Measurements from ENCODE around the gene CELF2. TPM values are rescaled to one million over a fixed set of nuclear protein-coding genes. Genes with fewer than 3 reads are reported as not detected.

Gene CELF2
- total RNA-seq, 1 donor from 2014 or later, result 71.2 TPM

DNA sequence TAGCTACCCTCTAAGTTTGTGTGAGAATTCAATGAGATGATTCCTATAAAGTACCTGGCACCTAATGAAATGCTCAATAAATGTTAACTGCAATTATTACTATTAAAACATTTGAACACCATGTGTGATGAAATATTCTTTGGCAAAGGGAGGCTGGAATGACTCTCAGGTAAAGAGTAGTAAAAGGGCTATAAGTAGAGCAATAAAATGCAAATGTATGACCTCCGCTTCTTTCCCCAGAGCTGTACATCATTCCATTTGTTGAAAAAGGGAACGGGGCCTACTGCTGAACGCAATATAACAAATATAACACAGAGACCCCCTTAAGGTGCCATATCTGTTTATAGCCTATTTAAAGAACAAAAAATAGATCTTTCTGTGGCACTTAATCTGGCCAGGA is 27.8 kb downstream of the CELF2 start:
- no peak for ATAC-seq
- no peak for DNase-seq (ENCODE audit: missing footprints)
- intact Hi-C loops (cut with DNase I), result loop anchor here (5.0 kb wide), 3 partner anchors 102 to 217 kb away; no protein-coding TSS in a partner anchor

DNA sequence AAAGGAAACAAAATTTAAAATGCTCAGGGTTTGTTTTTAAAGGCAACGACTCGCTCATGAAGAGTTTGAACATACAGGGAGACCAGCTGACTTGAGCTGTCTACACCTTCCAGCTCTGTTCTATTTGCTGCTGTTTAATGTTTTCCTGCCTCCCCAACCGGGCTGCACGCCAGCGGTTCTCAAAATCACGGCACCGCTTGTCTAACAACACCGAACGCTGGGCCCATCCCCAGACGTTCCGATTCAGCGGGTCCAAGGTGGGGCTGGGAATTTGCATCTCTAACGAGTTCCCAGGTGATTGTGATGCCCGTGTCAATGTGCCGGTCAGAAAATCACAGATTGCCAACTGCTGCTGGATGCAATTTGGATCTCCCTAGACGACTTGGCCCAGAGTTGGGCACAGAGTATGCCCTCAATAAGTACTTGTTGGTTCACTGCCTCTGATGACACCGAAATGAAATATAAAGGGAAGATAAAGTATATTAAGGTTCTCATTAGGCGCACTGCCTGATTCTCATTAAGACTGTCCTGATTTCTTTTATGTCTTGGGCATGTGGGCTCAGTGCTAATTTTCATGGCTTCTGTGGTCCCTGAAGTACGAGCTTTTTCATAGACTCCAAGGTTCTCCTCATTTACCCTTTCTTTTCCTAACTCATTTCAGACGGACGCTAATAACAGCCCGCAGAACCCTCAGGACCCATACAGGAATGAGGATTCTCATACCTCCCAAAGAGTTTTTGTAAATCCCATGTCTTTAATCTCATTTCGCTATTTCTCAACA is 28.5 kb downstream of the CELF2 start:
- DNase-seq (ENCODE audit: missing footprints), result peak; percentile 91
- intact Hi-C loops (cut with DNase I), result loop anchor here (2.0 to 5.0 kb wide), 4 partner anchors 27 to 216 kb away; no protein-coding TSS in a partner anchor
- ATAC-seq, result peak; percentile 82

DNA sequence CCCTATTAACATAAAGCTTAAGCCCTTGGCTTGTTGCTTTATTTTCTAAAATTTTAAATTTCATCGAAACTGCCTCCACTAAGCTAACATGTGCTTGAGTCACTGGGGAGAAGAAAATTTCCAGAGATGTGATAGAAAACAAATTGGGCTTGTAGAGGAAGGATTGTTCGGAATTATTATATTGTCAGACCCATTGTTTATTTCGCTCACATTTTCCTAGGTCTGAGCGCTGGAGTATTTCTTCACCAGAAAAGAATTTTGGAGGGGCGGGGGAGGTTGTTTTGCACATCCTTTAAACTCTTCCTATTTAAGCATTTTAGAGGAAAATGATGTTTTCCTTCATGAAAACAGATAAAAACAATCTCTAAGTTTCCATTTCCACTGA is 29.1 kb downstream of the CELF2 start:
- intact Hi-C loops (cut with DNase I), result loop anchor here (2.0 to 5.0 kb wide), 4 partner anchors 28 to 216 kb away; no protein-coding TSS in a partner anchor
- peak; percentile 5 for ATAC-seq
- no peak for DNase-seq (ENCODE audit: missing footprints)

DNA sequence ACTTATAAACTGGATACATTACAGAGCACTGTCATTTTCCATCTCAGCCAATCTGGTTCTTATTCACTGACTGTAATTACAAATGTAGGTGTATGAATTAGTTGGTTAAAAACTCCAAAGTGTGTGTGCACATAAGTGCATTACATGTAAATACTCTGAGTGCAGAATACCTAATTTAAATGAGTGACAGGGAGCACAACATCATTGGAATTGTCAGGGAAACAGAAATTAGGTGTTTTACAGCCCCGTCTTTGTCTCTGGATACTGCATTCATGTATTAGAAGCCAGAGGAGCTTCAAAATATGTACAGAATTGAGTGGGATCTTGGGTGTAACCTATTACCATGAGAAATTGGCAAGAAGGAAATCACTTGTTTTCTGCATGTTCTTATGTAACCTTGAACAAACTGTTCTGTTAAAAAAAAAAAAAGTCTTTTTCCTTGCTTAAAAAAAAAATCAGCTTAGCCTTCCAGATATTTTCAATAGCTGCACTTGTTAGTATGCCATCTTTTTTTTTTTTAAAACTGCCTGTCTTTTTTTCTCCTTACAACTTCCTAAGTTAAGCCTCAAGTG is 31.1 kb downstream of the CELF2 start:
- no peak for DNase-seq (ENCODE audit: missing footprints)
- intact Hi-C loops (cut with DNase I), result loop anchor here (5.0 kb wide), 3 partner anchors 99 to 214 kb away; no protein-coding TSS in a partner anchor
- ATAC-seq, result peak; percentile 49

DNA sequence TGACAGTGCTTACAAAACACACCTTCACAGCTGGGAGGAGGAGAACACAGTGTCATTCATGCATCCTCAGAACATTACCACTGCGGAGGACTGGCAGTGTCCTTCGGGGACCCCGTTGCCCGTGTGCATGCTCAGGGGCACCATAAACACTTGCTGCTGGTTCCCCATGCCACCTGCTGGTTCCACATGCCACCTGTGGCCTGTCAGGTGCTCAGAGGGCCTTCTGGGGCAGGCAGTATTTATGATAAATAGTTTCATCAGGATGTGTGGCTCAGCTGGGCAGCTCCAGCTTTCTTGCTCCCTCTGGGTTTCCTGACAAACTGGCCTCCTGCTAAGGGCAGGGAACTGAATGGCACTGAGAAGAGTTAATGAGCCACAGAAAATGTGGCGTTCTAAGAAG is 32.1 kb downstream of the CELF2 start:
- no peak for ATAC-seq
- intact Hi-C loops (cut with DNase I), result loop anchor here (5.0 kb wide), 3 partner anchors 97 to 212 kb away; no protein-coding TSS in a partner anchor
- DNase-seq (ENCODE audit: missing footprints), result no peak

DNA sequence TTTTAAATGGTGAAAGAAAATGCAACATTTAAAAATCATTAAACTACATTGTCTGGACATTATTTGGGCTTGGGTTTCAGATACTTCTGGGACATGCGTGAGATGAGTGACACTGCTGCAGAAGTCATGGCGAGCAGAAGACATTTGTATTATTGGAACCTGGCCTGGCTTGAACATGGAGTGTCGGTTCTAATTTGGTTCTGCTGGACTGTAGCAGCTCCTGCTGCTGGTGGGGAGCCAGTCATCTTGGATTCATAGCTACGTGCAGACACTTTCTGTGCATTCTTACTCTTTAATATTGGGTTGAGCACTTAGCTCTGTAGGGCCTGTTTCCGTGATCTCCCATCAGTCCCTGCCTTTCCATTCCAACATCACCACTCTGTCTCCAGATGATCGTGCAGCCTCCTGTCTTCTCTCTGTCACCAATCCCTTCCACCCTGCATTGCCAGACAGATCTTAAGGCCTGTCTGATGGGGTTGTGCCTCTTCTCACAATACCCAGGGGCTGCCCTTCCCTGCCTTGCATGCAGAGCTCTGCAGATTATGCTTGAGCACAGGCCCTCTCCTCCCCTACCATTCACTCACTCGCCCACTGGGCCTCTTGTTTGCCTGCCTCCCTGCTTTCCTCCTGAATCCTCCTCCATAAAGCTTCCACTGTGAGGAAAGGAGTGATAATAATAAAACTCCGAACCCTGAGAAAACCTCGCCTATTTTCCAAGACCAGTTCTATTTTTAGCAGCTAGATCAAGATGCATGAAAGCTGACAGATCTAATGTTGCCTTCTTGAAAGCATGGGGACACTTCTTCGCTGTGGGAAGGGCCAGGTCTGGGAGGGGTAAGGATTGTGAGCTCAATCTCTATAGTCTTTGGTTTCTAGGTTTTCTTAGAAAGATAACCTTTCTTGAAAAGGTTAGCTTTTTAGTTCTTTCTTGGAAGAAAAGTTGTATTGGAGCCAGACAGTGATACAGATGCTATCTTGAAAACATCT is 32.9 kb downstream of the CELF2 start:
- DNase-seq (ENCODE audit: missing footprints) (no peak), ATAC-seq (no peak)
- intact Hi-C loops (cut with DNase I), result no loop called here

DNA sequence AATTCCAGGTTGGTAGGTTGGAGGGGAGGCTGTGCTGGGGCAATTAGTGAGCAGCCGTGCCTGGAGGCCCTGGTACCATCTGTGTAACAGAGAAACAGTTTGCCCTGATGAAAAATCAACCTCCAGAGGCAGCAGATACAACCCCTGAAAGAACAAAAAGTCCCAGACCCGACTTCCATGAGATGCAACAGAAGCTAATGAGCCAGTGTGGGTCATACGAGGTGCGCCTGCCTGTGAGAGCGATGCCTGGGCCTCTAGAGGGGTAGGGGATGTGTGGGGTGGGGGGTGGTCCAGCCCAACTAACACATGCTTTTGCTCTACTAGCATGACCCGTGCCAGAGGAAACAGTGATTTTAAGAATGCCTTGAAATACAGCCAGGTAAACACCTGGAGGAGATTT is 39.3 kb downstream of the CELF2 start:
- ATAC-seq, result peak; percentile 54
- intact Hi-C loops (cut with DNase I), result no loop called here
- DNase-seq (ENCODE audit: missing footprints), result no peak

DNA sequence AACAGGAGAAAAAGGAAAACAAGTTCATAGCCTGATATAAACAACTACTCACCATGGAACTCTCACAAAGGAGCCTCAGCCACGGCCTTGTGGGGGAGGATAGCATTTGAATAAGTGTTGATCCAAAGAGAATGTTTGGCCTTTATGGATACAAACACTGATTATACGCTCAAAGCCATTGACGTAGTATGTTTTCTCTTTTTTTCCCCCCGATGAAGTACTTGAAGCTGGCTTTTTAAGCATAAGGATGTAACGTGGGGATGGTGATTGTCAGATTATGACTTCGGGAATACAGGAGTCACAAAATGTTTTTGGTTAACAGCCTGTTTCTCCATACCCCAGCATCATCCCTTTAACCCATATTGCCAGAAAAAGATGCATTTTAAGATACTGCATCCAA is 39.8 kb downstream of the CELF2 start:
- peak; percentile 43 for ATAC-seq
- intact Hi-C loops (cut with DNase I), result no loop called here
- no peak for DNase-seq (ENCODE audit: missing footprints)

DNA sequence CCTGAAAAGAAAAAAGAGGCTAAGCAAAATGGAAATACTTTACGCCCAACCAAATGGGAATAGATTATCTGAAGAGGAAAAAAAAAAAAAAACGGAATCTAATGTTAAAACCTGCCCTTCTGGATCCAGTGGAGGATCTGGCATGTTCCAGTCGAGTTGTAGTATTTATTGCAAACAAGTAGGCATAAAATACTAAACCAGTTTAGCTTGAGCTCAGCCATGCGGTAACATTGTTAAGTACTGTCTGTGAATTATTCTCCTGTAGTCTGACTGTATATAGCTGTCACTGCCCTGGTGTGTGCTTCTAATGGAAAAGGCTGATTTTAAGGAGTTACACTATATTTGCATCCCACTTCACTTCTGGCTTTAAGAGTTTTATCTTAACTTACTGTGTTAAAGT is 40.3 kb downstream of the CELF2 start:
- DNase-seq (ENCODE audit: missing footprints) (no peak), ATAC-seq (no peak)
- intact Hi-C loops (cut with DNase I), result no loop called here

DNA sequence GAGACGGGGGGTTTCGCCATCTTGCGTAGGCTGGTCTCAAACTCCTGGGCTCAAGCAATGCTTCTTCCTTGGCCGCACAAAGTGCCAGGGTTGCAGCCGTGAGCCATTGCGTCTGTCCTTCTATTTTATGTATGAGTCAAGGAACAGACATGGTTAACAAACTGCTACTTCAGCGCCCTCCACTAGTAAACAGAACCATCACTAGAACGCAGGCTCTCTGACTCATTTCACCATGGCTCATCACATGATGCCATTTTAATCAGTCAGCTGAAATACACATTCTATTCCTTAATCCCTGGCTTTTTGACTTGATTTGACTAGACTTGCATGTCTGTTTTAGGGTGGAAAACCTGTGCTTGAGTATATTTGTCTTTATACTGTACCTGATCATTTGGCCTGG is 41.3 kb downstream of the CELF2 start:
- intact Hi-C loops (cut with DNase I), result no loop called here
- no peak for DNase-seq (ENCODE audit: missing footprints)
- no peak for ATAC-seq

DNA sequence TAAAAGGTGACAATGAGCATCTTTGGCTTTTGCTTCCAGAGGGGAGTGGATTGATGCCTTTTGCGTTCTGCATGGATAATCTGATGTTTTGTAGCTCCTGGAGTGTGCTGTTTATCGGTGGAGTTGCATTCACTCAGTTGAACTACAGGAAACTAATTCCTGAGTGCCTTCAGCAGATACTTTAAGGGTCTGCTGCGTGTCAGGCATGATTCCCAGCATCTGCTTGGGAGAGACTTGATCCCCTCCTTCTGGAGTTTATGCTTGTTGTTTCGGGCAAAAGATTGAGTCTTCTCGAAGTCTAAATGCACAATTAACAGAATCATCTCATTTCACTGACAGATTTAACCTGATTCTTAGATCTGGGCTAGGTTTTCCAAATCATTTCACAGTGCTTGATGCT is 46.2 kb downstream of the CELF2 start:
- intact Hi-C loops (cut with DNase I), result no loop called here
- DNase-seq (ENCODE audit: missing footprints) (no peak), ATAC-seq (no peak)

DNA sequence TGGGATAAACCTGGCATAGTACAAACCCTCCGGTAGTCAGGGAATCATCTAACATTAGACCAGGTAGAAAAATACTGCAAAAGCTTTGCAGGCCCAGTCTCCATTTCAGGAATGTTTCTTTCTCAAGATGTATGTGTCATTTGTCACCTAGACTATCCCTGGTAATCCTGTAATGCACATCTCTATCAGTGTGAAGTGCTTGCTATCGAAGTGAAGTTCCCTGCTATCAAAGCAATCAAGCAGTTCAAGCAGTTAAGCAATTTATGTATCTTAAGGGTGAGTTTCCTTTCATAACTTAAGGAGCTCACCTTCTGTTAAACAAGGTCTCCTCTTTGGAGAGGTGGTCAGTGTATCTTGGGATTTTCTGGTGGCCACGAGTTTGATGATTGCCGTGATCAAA is 47.2 kb downstream of the CELF2 start:
- no peak for DNase-seq (ENCODE audit: missing footprints)
- no peak for ATAC-seq
- intact Hi-C loops (cut with DNase I), result no loop called here

DNA sequence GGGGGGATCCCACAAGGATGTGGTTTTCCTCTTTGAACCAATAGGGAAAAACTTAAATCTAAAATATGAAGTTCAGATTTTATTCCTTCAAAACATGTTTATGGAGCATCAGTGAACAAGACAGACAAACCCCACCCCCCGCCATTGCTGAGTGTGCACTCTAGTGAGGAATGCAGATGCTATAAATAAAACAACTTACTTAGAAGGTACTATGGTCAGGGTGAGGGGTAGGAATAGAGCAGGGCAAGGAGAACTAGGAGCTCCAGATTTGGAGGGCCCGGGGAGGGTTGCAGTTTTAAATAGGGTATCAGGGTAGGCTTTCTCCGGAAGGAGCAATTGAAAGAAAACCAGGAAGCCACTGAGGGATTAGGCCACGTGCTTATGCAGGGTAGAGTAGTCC is 47.9 kb downstream of the CELF2 start:
- peak; percentile 51 for ATAC-seq
- no peak for DNase-seq (ENCODE audit: missing footprints)
- intact Hi-C loops (cut with DNase I), result no loop called here

DNA sequence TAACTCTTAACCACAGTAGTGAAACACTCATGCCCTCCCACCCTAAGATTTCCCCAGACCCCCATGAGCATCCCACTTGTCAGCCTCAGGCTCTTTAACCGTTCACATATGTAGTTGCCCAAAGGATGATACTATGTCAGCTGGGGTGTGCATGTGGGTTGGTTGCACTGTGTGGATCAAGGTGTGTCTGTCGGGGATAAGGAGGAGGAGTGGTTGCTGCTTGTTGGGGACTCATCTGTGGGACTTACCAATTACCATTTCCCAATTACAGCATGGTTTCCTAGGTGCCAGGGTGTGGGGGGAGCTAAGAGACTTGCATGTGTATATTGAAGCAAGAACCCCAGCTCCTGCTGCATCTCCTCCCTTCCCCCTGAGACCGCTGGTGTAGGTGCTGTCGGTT is 48.8 kb downstream of the CELF2 start:
- DNase-seq (ENCODE audit: missing footprints), result no peak
- intact Hi-C loops (cut with DNase I), result no loop called here
- ATAC-seq, result no peak

DNA sequence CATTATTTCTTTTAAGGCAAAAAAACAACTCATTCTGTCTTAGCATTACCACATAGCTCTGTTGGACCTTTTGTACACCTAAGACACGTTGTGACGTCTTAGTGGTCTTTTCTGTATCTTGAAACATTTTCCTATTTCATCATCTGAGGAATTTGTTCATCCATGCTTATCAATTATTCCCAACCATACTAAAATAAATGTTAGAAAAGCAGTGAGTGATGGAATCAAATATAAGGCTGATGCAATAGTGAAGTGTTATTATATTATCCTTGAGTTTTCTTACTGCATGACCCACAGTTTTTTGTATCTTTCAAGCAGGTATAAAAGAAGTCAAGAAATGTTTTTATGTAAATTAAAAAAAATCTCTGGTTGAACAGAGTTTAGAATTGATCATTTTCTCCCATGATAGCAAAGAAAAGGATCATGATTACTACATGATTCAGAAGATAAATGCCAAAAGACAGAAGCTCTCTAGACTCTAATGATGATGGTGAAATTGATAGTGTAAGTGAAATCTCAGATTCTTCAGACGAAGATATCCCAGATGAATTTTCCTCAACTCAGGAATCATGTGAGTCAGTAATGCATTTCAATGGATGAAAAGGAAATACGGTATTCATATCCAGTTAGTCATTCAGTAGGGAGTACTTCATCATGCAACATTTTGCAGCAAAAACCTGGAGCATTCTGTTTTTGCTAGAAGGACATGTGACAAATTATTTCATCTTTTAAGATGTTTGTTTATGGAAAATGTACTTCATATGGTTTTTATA is 51.4 kb downstream of the CELF2 start:
- no peak for ATAC-seq
- intact Hi-C loops (cut with DNase I), result no loop called here

DNA sequence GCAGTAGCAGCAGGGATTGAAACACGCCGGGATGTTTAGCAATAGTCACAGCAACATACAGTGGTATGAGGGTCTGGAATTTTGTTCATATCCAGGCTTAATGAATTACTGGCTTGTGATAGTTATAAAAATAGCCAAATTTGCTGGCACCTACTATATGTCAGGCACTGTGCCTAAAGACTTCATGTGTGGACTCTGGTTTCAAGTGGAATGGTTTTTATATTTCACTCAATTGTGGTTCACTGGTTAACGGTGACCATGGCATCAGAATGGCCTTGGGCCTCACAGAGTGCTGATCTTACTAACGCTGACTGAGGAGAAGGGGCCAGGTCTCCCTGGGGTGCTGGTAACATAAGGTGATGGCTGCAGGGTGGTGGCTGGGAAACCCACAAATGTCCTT is 55.7 kb downstream of the CELF2 start:
- peak; percentile 72 for ATAC-seq

More for the DNA sequence above, 51.4 kb downstream of the CELF2 start:
- no peak for DNase-seq (ENCODE audit: missing footprints)

DNA sequence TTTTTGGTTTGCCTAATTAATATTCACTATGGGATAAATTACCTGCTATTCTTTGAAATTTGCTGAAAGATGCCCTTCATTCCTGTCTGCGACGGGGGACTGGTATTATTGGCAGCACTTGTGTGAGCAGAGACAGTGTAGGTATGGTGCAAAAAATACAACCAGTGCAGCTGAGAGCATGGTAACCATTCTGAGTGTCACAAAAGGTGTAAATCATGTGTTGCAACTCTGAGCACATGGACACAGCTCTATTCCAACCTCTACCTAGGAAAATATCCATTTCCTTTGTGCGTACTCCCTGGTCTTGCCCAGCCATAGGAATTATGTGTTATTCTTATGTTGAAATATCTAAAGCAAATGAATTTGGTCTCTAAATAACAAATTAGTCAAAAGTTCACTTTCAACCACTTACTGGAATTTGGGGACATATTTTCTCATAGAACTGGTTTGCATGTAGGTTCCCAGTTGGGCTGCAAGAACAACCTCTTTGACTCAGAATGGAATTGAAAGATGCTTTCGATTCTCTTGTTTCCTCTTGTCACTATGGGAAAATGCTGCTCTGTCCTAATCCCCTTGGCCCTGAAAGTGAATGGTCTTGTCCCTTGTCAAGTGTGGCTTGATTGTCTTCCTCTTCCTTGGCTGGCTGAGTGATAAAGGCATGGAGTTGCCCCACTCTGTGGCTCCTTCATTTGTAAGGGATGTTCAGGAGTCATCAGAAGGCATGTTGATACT is 57.0 kb downstream of the CELF2 start:
- intact Hi-C loops (cut with DNase I), result no loop called here
- no peak for DNase-seq (ENCODE audit: missing footprints)
- ATAC-seq, result no peak

More for the DNA sequence above, 55.7 kb downstream of the CELF2 start:
- no peak for DNase-seq (ENCODE audit: missing footprints)
- intact Hi-C loops (cut with DNase I), result no loop called here

DNA sequence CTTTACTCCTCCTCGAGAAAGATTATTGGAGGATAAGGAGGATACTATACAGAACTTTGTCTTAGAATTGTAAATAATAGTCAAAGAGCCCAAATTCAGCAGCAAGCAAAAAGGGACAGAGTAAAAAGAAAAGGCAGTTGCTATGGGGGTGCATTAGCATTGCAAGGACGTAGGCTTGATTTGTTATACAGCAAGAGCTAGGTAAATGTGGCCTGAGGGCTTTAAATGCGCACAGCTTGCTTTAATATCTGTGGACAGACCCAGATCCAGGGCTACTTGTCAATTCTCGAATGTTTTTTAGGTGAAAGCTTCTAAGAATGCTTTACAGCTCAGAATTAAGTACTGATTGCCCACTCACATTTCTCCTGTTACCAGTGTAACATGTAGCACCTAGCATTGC is 58.5 kb downstream of the CELF2 start:
- intact Hi-C loops (cut with DNase I), result no loop called here
- no peak for ATAC-seq
- no peak for DNase-seq (ENCODE audit: missing footprints)

Measured in Right ventricle myocardium inferior (tissue), 1 donor.